CD14-positive monocyte (primary cell): ENCODE data around the gene DNAH10. TPM values are rescaled to one million over a fixed set of nuclear protein-coding genes. Genes with fewer than 3 reads are reported as not detected.
A peak's percentile ranks its signal among the peaks of the same experiment; 100 is the strongest.

ENCODE experiments used
- DNase-seq, 3 donors: peaks; one replicate each; pipeline ENCODE4 v3.0.0-alpha.2; 2011 to 2022
- H2AFZ ChIP-seq: 2 replicates; pipeline ENCODE4 v1.6.0; 2012; ENCODE audit warnings: mild to moderate bottlenecking, low read depth, low read length, inconsistent platforms; ENCODE audit not compliant: insufficient read depth, poor library complexity, severe bottlenecking
- H3K27ac ChIP-seq, 2 donors: 1 replicate in 1 of 2; 2 replicates in 1 of 2; pipeline ENCODE4 v1.5.1; 2012 to 2013; ENCODE audit warnings: low read length in 2 of 2, control low read depth in 1 of 2, inconsistent platforms in 1 of 2, low read depth in 1 of 2, mild to moderate bottlenecking in 1 of 2
- H3K27me3 ChIP-seq, 2 donors: one replicate each; pipeline versions ENCODE4 v1.6.0 to v1.6.1; 2011 to 2013; ENCODE audit warnings: low read length in 2 of 2; ENCODE audit not compliant: control insufficient read depth in 2 of 2, insufficient read depth in 2 of 2
- H3K36me3 ChIP-seq, 2 donors: replicated peaks in 1 of 2; 1 replicate in 1 of 2; 2 replicates in 1 of 2; pipeline versions ENCODE4 v1.5.1 to v1.6.1; 2012 to 2013; ENCODE audit warnings: low read length in 2 of 2, control low read depth in 1 of 2, inconsistent platforms in 1 of 2, mild to moderate bottlenecking in 1 of 2; ENCODE audit not compliant: insufficient read depth in 2 of 2, control insufficient read depth in 1 of 2
- H3K4me1 ChIP-seq, 2 donors: 1 replicate in 1 of 2; 2 replicates in 1 of 2; pipeline versions ENCODE4 v1.5.1 to v1.6.1; 2012 to 2013; ENCODE audit warnings: low read length in 2 of 2, control low read depth in 1 of 2, inconsistent platforms in 1 of 2, mild to moderate bottlenecking in 1 of 2, moderate library complexity in 1 of 2; ENCODE audit not compliant: insufficient read depth in 2 of 2, control insufficient read depth in 1 of 2
- H3K4me2 ChIP-seq: replicated peaks from 2 replicates; pipeline ENCODE3; 2012; ENCODE audit warnings: low read length, moderate library complexity, mild to moderate bottlenecking; ENCODE audit not compliant: poor library complexity, severe bottlenecking; ENCODE audit errors: extremely low read depth
- H3K4me3 ChIP-seq, 3 experiments: fragments of 200-600 bp in 1 of 3; sonication (generic) in 1 of 3; replicated peaks in 1 of 3; 1 replicate in 2 of 3; 2 replicates in 1 of 3; pipeline ENCODE4 v1.5.1; 2011 to 2013; ENCODE audit warnings: low read length in 3 of 3, mild to moderate bottlenecking in 3 of 3, control low read depth in 2 of 3, low read depth in 2 of 3, inconsistent platforms in 1 of 3, moderate library complexity in 1 of 3
- H3K79me2 ChIP-seq: 2 replicates; pipeline ENCODE4 v1.6.0; 2012; ENCODE audit warnings: mild to moderate bottlenecking, control low read depth, inconsistent platforms, low read length, moderate library complexity; ENCODE audit not compliant: insufficient read depth
- H3K9ac ChIP-seq: 2 replicates; pipeline ENCODE4 v1.6.0; 2017; ENCODE audit warnings: low read length, mild to moderate bottlenecking; ENCODE audit not compliant: insufficient read depth, poor library complexity, severe bottlenecking
- H3K9me3 ChIP-seq, 2 donors: replicated peaks in 1 of 2; 1 replicate in 1 of 2; 2 replicates in 1 of 2; pipeline versions ENCODE4 v1.5.1 to v1.6.1; 2012 to 2013; ENCODE audit warnings: low read length in 2 of 2, control low read depth in 1 of 2; ENCODE audit not compliant: control insufficient read depth in 1 of 2, insufficient read depth in 1 of 2
- H4K20me1 ChIP-seq: 2 replicates; pipeline ENCODE4 v1.6.0; 2012; ENCODE audit warnings: mild to moderate bottlenecking, low read length, control low read depth, moderate library complexity; ENCODE audit not compliant: insufficient read depth
- H3K27ac Mint-ChIP-seq, 7 donors: one replicate each; pipeline ENCODE4 v1.8.0; 2020; ENCODE audit warnings: mild to moderate bottlenecking in 7 of 7, mixed read lengths in 7 of 7, moderate library complexity in 6 of 7, inconsistent platforms in 2 of 7
- H3K27me3 Mint-ChIP-seq, 3 donors: one replicate each; pipeline ENCODE4 v1.8.0; 2021 to 2022; ENCODE audit warnings: low read depth in 3 of 3, mild to moderate bottlenecking in 3 of 3, mixed read lengths in 3 of 3, moderate library complexity in 3 of 3, inconsistent platforms in 1 of 3
- H3K36me3 Mint-ChIP-seq, 2 donors: one replicate each; pipeline ENCODE4 v1.8.0; 2020; ENCODE audit warnings: mixed read lengths in 2 of 2, inconsistent platforms in 1 of 2, mild to moderate bottlenecking in 1 of 2
- H3K4me1 Mint-ChIP-seq: one replicate; pipeline ENCODE4 v1.8.0; 2020; ENCODE audit warnings: mild to moderate bottlenecking, mixed read lengths
- H3K4me3 Mint-ChIP-seq, 2 donors: one replicate each; pipeline ENCODE4 v1.8.0; 2020; ENCODE audit warnings: mild to moderate bottlenecking in 2 of 2, mixed read lengths in 2 of 2, moderate library complexity in 1 of 2
- H3K9me3 Mint-ChIP-seq, 7 donors: one replicate each; pipeline ENCODE4 v1.8.0; 2020 to 2022; ENCODE audit warnings: mixed read lengths in 7 of 7, mild to moderate bottlenecking in 6 of 7, moderate library complexity in 6 of 7, inconsistent platforms in 2 of 7
- WGBS: methylation state at CpG from one replicate; pipeline ENCODE4 v1.1.5; 2013; ENCODE audit warnings: missing lambda C conversion rate; ENCODE audit not compliant: insufficient coverage; 5-methylcytosine and 5-hydroxymethylcytosine counted together
- intact Hi-C, 2 donors: fragments of 100-400 bp; cut with micrococcal nuclease; formaldehyde crosslinking; loops; one replicate each; pipeline versions ENCODE4 v1.15.0 to v1.15.1; 2023
- polyA plus RNA-seq, 3 donors: library from polyadenylated mRNA; depleted of rRNA in 1 of 3; unstranded in 2 of 3; stranded (reverse) in 1 of 3; fragments of 300-500 nt in 2 of 3; fragments of >200 nt in 1 of 3; fragmentation: Illumina TruSeq in 2 of 3; gene quantifications; 1 replicate in 2 of 3; 2 replicates in 1 of 3; pipeline ENCODE4 v1.2.3, GENCODE V29; 2012 to 2021
- TF ChIP-seq, protein P1 (sequence below): fragments of 200-600 bp; IDR thresholded peaks from one replicate; pipeline ENCODE4 v1.8.0; 2022; ENCODE audit warnings: antibody characterized with exemption, mild to moderate bottlenecking

DNAH10 gene
- polyA plus RNA-seq, 3 donors: not detected

- H3K4me1 Mint-ChIP-seq: peaks cover 28% of the 10 kb centered on the region
- H3K27me3 Mint-ChIP-seq: peaks cover 8 to 13% (median 12%) of the 10 kb centered on the region in 3 donors
- Histone ChIP-seq H3K27ac (no peak overlapping the region), H2AFZ (no peak overlapping the region), H3K79me2 (no peaks in the 10 kb centered on the region), H3K4me3 (no peak overlapping the region), H3K9me3 (no peaks in the 10 kb centered on the region), H4K20me1 (no peaks in the 10 kb centered on the region), H3K36me3 (no peaks in the 10 kb centered on the region), H3K9ac (no peak overlapping the region), H3K4me1 (peaks cover 0 to 6% of the 10 kb centered on the region in 2 donors), H3K4me2 (no peak overlapping the region), H3K27me3 (no peaks in the 10 kb centered on the region)
- intact Hi-C loops: no loop called here
- DNase-seq: no peak
- H3K27ac Mint-ChIP-seq: no peak overlapping the region
- TF ChIP-seq, protein P1, sequence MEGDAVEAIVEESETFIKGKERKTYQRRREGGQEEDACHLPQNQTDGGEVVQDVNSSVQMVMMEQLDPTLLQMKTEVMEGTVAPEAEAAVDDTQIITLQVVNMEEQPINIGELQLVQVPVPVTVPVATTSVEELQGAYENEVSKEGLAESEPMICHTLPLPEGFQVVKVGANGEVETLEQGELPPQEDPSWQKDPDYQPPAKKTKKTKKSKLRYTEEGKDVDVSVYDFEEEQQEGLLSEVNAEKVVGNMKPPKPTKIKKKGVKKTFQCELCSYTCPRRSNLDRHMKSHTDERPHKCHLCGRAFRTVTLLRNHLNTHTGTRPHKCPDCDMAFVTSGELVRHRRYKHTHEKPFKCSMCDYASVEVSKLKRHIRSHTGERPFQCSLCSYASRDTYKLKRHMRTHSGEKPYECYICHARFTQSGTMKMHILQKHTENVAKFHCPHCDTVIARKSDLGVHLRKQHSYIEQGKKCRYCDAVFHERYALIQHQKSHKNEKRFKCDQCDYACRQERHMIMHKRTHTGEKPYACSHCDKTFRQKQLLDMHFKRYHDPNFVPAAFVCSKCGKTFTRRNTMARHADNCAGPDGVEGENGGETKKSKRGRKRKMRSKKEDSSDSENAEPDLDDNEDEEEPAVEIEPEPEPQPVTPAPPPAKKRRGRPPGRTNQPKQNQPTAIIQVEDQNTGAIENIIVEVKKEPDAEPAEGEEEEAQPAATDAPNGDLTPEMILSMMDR: no peak
- 97% methylated on average over 4 of the region's 7 CpGs for WGBS
- H3K4me3 Mint-ChIP-seq: no peak overlapping the region
- H3K36me3 Mint-ChIP-seq: no peaks in the 10 kb centered on the region
- H3K9me3 Mint-ChIP-seq: peaks cover 0 to 2% (median 0%) of the 10 kb centered on the region in 7 donors
These were observed 128.9 kb downstream of the DNAH10 start for GRCh38 chr12:123891011-123891410.

GRCh38 chr12:123891516-123892179 is 129.5 kb downstream of the DNAH10 start:
- DNase-seq: peak in 1 of 3 donors; percentile 13
- H3K9me3 ChIP-seq: no peaks in the 10 kb centered on the region
- no peaks in the 10 kb centered on the region for H3K36me3 ChIP-seq
- TF ChIP-seq, protein P1: no peak
- H2AFZ ChIP-seq: no peak overlapping the region
- H3K27ac ChIP-seq: no peak overlapping the region
- no peak overlapping the region for H3K4me2 ChIP-seq
- peaks cover 0 to 2% (median 0%) of the 10 kb centered on the region in 7 donors for H3K9me3 Mint-ChIP-seq
- peaks cover 8 to 11% (median 10%) of the 10 kb centered on the region in 3 donors for H3K27me3 Mint-ChIP-seq
- H3K9ac ChIP-seq: no peak overlapping the region
- H3K79me2 ChIP-seq: no peaks in the 10 kb centered on the region
- H4K20me1 ChIP-seq: no peaks in the 10 kb centered on the region
- H3K36me3 Mint-ChIP-seq: no peaks in the 10 kb centered on the region
- H3K4me1 Mint-ChIP-seq: peaks cover 32% of the 10 kb centered on the region
- no peak overlapping the region for H3K27ac Mint-ChIP-seq
- peaks cover 0 to 6% of the 10 kb centered on the region in 2 donors for H3K4me1 ChIP-seq
- no peak overlapping the region for H3K4me3 ChIP-seq
- no peak overlapping the region for H3K4me3 Mint-ChIP-seq
- intact Hi-C loops: no loop called here
- no peaks in the 10 kb centered on the region for H3K27me3 ChIP-seq
- 55% methylated on average over 12 of the region's 15 CpGs for WGBS
